GM12872 (cell line): ENCODE measurements around the gene KRTAP9-2.
"Not testable (repeated sequence)": the region's sequence is repeated elsewhere in the genome, so short reads cannot be mapped to it uniquely, and the experiment has no call there.

Experiments
- CTCF ChIP-seq: IDR thresholded peaks from 3 replicates; pipeline ENCODE4 v1.5.1; 2011; ENCODE audit warnings: low read depth, mild to moderate bottlenecking, low read length, moderate library complexity; ENCODE audit not compliant: insufficient read depth

KRTAP9-2 gene

GRCh38 chr17:41249637-41250240, 23.3 kb downstream of the KRTAP9-2 start, which contains the start of gene KRTAP9-4:
KRTAP9-4 (plus strand) TSS chr17:41249687; CDS start chr17:41249721, 34 bp downstream.
- TF ChIP-seq CTCF: not testable (repeated sequence)

DNA sequence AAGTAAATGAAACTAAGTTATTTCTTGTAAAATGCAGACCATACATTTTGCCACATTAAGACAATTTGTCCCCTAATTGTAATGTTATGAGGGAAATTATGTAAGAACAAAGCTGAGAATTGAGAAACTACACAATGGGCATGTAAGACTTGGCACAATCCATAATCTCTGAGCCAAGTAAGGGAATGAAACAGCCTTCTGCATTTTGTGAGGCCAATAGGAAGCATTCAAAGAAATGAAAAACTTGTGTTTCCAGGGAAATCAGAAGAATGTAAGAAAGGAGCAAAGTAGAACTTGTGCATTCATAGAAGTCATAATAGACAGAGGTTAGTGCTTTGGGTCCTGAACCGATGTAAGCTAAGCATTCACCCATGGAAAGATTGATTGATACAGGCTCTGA, 24.8 kb downstream of the KRTAP9-2 start:
- TF ChIP-seq CTCF: no peak

DNA sequence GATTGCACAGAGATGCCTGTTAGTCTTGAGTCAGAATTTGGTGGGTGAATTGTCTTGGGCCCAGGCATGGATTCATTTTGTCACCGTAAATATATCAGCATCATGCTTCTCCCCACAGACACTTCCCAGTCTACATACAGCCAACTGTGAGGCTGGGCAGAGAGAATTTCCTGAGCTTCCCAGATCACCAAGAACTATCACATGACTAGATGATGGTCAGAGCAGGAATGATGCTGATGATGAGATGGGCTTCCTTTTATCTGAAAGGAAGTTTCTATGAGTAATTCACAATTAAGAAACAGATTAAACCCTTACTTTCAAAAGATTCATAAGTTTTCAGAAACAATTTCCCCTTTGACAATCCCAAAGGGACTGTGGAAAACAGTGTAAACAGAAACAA, 28.4 kb downstream of the KRTAP9-2 start:
- no peak for TF ChIP-seq CTCF

- TF ChIP-seq CTCF: not testable (repeated sequence)
Observed at GRCh38 chr17:41255381-41256290, 29.2 kb downstream of the KRTAP9-2 start, which contains the start of gene KRTAP9-9. KRTAP9-9 (plus strand) TSS chr17:41255384.

- TF ChIP-seq CTCF: no peak
Observed at GRCh38 chr17:41256291-41256685, 29.8 kb downstream of the KRTAP9-2 start.

GRCh38 chr17:41258406-41258805, 32.0 kb downstream of the KRTAP9-2 start:
- TF ChIP-seq CTCF: no peak

DNA sequence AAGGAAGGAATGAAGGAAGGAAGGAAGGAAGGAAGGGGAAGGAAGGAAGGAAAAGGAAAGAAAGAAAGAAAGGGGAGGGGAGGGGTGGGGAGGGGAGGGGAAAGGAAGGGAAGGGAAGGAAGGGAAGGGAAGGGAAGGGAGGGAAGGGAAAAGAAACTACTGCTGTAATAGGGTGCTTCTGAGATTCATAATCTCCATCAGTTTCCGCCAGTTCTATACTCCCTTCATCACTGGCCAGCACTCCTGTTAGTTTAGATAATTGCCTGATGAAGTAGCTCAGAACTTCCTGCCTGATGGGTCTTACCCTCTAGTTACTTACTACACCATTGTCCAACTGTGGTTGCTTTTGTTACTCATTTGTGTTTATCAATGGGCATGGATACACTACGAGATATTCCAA, 36.8 kb downstream of the KRTAP9-2 start:
- no peak for TF ChIP-seq CTCF
